Smooth muscle cell (in vitro differentiated cells): Measurements from ENCODE around the gene ATRNL1. TPM values are rescaled to one million over a fixed set of nuclear protein-coding genes. Genes with fewer than 3 reads are reported as not detected.

Source experiments
- DNase-seq: peaks from one replicate; lab custom pipeline; 2025; ENCODE audit not compliant: unreplicated experiment; lab: John Stamatoyannopoulos, UW
- H2AFZ ChIP-seq: fragments of 200-600 bp; sonication (generic); 2 replicates; pipeline ENCODE4 v1.6.0; 2016; ENCODE audit warnings: antibody characterized with exemption, low read depth, mild to moderate bottlenecking
- H3F3A ChIP-seq: fragments of 200-600 bp; sonication (generic); 2 replicates; pipeline ENCODE4 v1.6.0; 2017; ENCODE audit warnings: antibody characterized with exemption, low read depth
- H3K27ac ChIP-seq: fragments of 200-600 bp; sonication (generic); 2 replicates; pipeline ENCODE4 v1.5.1; 2016; ENCODE audit warnings: low read depth, mild to moderate bottlenecking
- H3K27me3 ChIP-seq: fragments of 200-600 bp; sonication (generic); 2 replicates; pipeline ENCODE4 v1.6.1; 2016; ENCODE audit warnings: low read depth, mild to moderate bottlenecking
- H3K36me3 ChIP-seq: fragments of 200-600 bp; sonication (generic); 2 replicates; pipeline ENCODE4 v1.5.1; 2016; ENCODE audit warnings: low read depth
- H3K4me1 ChIP-seq: fragments of 200-600 bp; sonication (generic); 2 replicates; pipeline ENCODE4 v1.5.1; 2016; ENCODE audit warnings: low read depth
- H3K4me2 ChIP-seq: fragments of 200-600 bp; sonication (generic); 2 replicates; pipeline ENCODE4 v1.6.0; 2016; ENCODE audit warnings: mild to moderate bottlenecking
- H3K4me3 ChIP-seq: fragments of 200-600 bp; sonication (generic); 2 replicates; pipeline ENCODE4 v1.5.1; 2016; ENCODE audit warnings: mild to moderate bottlenecking
- H3K79me2 ChIP-seq: fragments of 200-600 bp; sonication (generic); 2 replicates; pipeline ENCODE4 v1.6.0; 2016; ENCODE audit warnings: low read depth, mild to moderate bottlenecking
- H3K9ac ChIP-seq: fragments of 200-600 bp; sonication (generic); 2 replicates; pipeline ENCODE4 v1.6.0; 2016; ENCODE audit warnings: low read depth
- H3K9me3 ChIP-seq: fragments of 200-600 bp; sonication (generic); replicated peaks from 2 replicates; pipeline ENCODE4 v1.5.1; 2016; ENCODE audit warnings: low read depth
- H4K20me1 ChIP-seq: fragments of 200-600 bp; sonication (generic); 2 replicates; pipeline ENCODE4 v1.6.0; 2016; ENCODE audit warnings: low read depth
- WGBS: methylation state at CpG from one replicate; pipeline ENCODE4 v1.1.7; 2016; ENCODE audit warnings: low lambda C conversion rate; 5-methylcytosine and 5-hydroxymethylcytosine counted together
- polyA plus RNA-seq: library from polyadenylated mRNA; unstranded; fragments of >200 nt; fragmentation: Nextera tagmentation; extraction: Ambion mirVana; gene quantifications from 2 replicates; pipeline ENCODE4 v1.2.1, GENCODE V29; 2016
- total RNA-seq: library from RNA; depleted of rRNA; stranded (reverse); fragments of >200 nt; gene quantifications from 2 replicates; pipeline ENCODE4 v1.2.3, GENCODE V29; 2014
- TF ChIP-seq, protein P1 (sequence below): fragments of 200-600 bp; sonication (generic); IDR thresholded peaks from 2 replicates; pipeline ENCODE4 v1.5.1; 2017; ENCODE audit warnings: borderline replicate concordance, mild to moderate bottlenecking, antibody characterized with exemption; ENCODE audit not compliant: insufficient read depth, poor library complexity, severe bottlenecking

The ATRNL1 gene
- total and polyA plus RNA-seq, 2 experiments from 2014 or later = 2.7 to 14.9 TPM

- no peak for DNase-seq
- Histone ChIP-seq H3K4me1 (no peaks in the 10 kb centered on the region), H3K4me2 (no peak overlapping the region), H3F3A (no peaks in the 10 kb centered on the region), H3K79me2 (no peaks in the 10 kb centered on the region), H4K20me1 (no peaks in the 10 kb centered on the region), H3K9ac (no peak overlapping the region), H3K27me3 (no peaks in the 10 kb centered on the region), H2AFZ (no peak overlapping the region), H3K27ac (no peak overlapping the region), H3K9me3 (no peaks in the 10 kb centered on the region), H3K36me3 (no peaks in the 10 kb centered on the region), H3K4me3 (no peak overlapping the region)
- 87% methylated on average over 2 of the region's 2 CpGs for WGBS
- TF ChIP-seq, protein P1, sequence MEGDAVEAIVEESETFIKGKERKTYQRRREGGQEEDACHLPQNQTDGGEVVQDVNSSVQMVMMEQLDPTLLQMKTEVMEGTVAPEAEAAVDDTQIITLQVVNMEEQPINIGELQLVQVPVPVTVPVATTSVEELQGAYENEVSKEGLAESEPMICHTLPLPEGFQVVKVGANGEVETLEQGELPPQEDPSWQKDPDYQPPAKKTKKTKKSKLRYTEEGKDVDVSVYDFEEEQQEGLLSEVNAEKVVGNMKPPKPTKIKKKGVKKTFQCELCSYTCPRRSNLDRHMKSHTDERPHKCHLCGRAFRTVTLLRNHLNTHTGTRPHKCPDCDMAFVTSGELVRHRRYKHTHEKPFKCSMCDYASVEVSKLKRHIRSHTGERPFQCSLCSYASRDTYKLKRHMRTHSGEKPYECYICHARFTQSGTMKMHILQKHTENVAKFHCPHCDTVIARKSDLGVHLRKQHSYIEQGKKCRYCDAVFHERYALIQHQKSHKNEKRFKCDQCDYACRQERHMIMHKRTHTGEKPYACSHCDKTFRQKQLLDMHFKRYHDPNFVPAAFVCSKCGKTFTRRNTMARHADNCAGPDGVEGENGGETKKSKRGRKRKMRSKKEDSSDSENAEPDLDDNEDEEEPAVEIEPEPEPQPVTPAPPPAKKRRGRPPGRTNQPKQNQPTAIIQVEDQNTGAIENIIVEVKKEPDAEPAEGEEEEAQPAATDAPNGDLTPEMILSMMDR = no peak
These were observed 348.9 kb downstream of the ATRNL1 start for GRCh38 chr10:115441907-115442545.

- no peak for DNase-seq
- Histone ChIP-seq H3K4me1 (peaks cover 7% of the 10 kb centered on the region), H3K36me3 (no peaks in the 10 kb centered on the region), H3K79me2 (no peaks in the 10 kb centered on the region), H3K9ac (no peak overlapping the region), H4K20me1 (no peaks in the 10 kb centered on the region), H3F3A (no peaks in the 10 kb centered on the region), H3K4me3 (no peak overlapping the region), H3K4me2 (no peak overlapping the region), H3K27ac (no peak overlapping the region), H2AFZ (no peak overlapping the region), H3K9me3 (no peaks in the 10 kb centered on the region), H3K27me3 (no peaks in the 10 kb centered on the region)
- 92% methylated on average over 5 of the region's 5 CpGs for WGBS
- TF ChIP-seq, protein P1 = no peak
These were observed 363.6 kb downstream of the ATRNL1 start for GRCh38 chr10:115456812-115457211.

- H3K79me2 ChIP-seq = no peaks in the 10 kb centered on the region
These were observed 390.1 kb downstream of the ATRNL1 start for GRCh38 chr10:115483294-115483693.

More at GRCh38 chr10:115483294-115483693, 390.1 kb downstream of the ATRNL1 start:
- no peaks in the 10 kb centered on the region for H3K4me1 ChIP-seq
- no peaks in the 10 kb centered on the region for H3K27me3 ChIP-seq
- H3K4me2 ChIP-seq = no peak overlapping the region
- TF ChIP-seq, protein P1 = no peak
- WGBS = 92% methylated on average over 2 of the region's 2 CpGs
- no peaks in the 10 kb centered on the region for H3K36me3 ChIP-seq
- no peaks in the 10 kb centered on the region for H4K20me1 ChIP-seq
- no peak overlapping the region for H2AFZ ChIP-seq
- H3K27ac ChIP-seq = no peak overlapping the region
- no peaks in the 10 kb centered on the region for H3F3A ChIP-seq
- no peak for DNase-seq
- no peak overlapping the region for H3K9ac ChIP-seq
- H3K4me3 ChIP-seq = no peak overlapping the region
- no peaks in the 10 kb centered on the region for H3K9me3 ChIP-seq
